Loucy (cell line): ENCODE data around the gene ZNF784.
A peak's percentile ranks its signal among the peaks of the same experiment; 100 is the strongest.

ENCODE experiments used
- H2AFZ ChIP-seq: fragments of 200-600 bp; sonication (generic); 2 replicates; pipeline ENCODE4 v1.6.0; 2016; ENCODE audit warnings: antibody characterized with exemption, mild to moderate bottlenecking, low read length, moderate library complexity
- H3F3A ChIP-seq: fragments of 200-600 bp; 2 replicates; pipeline ENCODE4 v1.6.0; 2016; ENCODE audit warnings: antibody characterized with exemption, low read depth, mild to moderate bottlenecking
- H3K27me3 ChIP-seq: fragments of 200-600 bp; sonication (generic); 2 replicates; pipeline ENCODE4 v1.6.1; 2014; ENCODE audit warnings: low read length, mild to moderate bottlenecking; ENCODE audit not compliant: insufficient read depth, poor library complexity, severe bottlenecking
- H3K36me3 ChIP-seq: fragments of 200-600 bp; sonication (generic); 2 replicates; pipeline ENCODE4 v1.6.1; 2016; ENCODE audit warnings: low read length; ENCODE audit not compliant: insufficient read depth
- H3K4me1 ChIP-seq: fragments of 200-600 bp; sonication (generic); 2 replicates; pipeline ENCODE4 v1.5.1; 2014; ENCODE audit warnings: low read length, mild to moderate bottlenecking; ENCODE audit not compliant: insufficient read depth, poor library complexity, severe bottlenecking
- H3K4me2 ChIP-seq: fragments of 200-600 bp; sonication (generic); 2 replicates; pipeline ENCODE4 v1.6.0; 2014; ENCODE audit warnings: antibody characterized with exemption, low read length, low read depth, mild to moderate bottlenecking; ENCODE audit not compliant: poor library complexity, severe bottlenecking
- H3K4me3 ChIP-seq: fragments of 200-600 bp; sonication (generic); 2 replicates; pipeline ENCODE4 v1.5.1; 2014; ENCODE audit warnings: low read length, mild to moderate bottlenecking, mixed read lengths; ENCODE audit not compliant: poor library complexity, severe bottlenecking
- H3K79me2 ChIP-seq: fragments of 200-600 bp; sonication (generic); 2 replicates; pipeline ENCODE4 v1.6.1; 2014; ENCODE audit warnings: low read length; ENCODE audit not compliant: insufficient read depth
- H3K9ac ChIP-seq: fragments of 200-600 bp; sonication (generic); 2 replicates; pipeline ENCODE4 v1.6.0; 2014; ENCODE audit warnings: mild to moderate bottlenecking, low read depth, low read length, moderate library complexity; ENCODE audit not compliant: poor library complexity, severe bottlenecking
- H3K9me2 ChIP-seq: fragments of 200-600 bp; sonication (generic); replicated peaks from 2 replicates; pipeline ENCODE4 v1.6.1; 2016; ENCODE audit warnings: low read depth, low read length, mixed read lengths
- H3K9me3 ChIP-seq: fragments of 200-600 bp; sonication (generic); 2 replicates; pipeline ENCODE4 v1.6.1; 2014; ENCODE audit warnings: mild to moderate bottlenecking, antibody characterized with exemption, low read length, low read depth; ENCODE audit not compliant: insufficient read depth
- H4K20me1 ChIP-seq: fragments of 200-600 bp; sonication (generic); 2 replicates; pipeline ENCODE4 v1.6.0; 2014; ENCODE audit warnings: antibody characterized with exemption, low read length, mild to moderate bottlenecking; ENCODE audit not compliant: insufficient read depth, poor library complexity, severe bottlenecking
- CTCF ChIP-seq: fragments of 200-600 bp; sonication (generic); conservative IDR thresholded peaks from 2 replicates; pipeline ENCODE4 v1.5.1; 2014; ENCODE audit warnings: mild to moderate bottlenecking, antibody characterized with exemption, low read length
- EZH2phosphoT487 ChIP-seq: fragments of 200-600 bp; IDR thresholded peaks from 2 replicates; pipeline ENCODE4 v1.6.1; 2018; ENCODE audit warnings: antibody characterized with exemption, mild to moderate bottlenecking, moderate library complexity, borderline replicate concordance

The ZNF784 gene

GRCh38 chr19:55654868-55655647 lies 30.7 kb upstream of the ZNF784 start, which contains the start of gene U2AF2:
TSS of gene U2AF2 (plus strand) at chr19:55655035. CDS start at chr19:55655105, 70 bp downstream.
- H3K9me3 ChIP-seq: no peaks in the 10 kb centered on the region
- no peaks in the 10 kb centered on the region for H3F3A ChIP-seq
- H3K36me3 ChIP-seq: peaks cover 10% of the 10 kb centered on the region; the same call in 1 of the 2 replicates
- H3K4me2 ChIP-seq: peak within 1 kb of the TSS; percentile 94
- H3K9me2 ChIP-seq: no peaks in the 10 kb centered on the region
- H2AFZ ChIP-seq: peak within 1 kb of the TSS; percentile 79
- peaks cover 33% of the 10 kb centered on the region for H3K4me1 ChIP-seq
- H4K20me1 ChIP-seq: peaks cover 46% of the 10 kb centered on the region
- peaks cover 51% of the 10 kb centered on the region for H3K79me2 ChIP-seq
- TF ChIP-seq EZH2phosphoT487: no peak
- TF ChIP-seq CTCF: no peak
- H3K9ac ChIP-seq: peak within 1 kb of the TSS; percentile 95
- peaks cover 4% of the 10 kb centered on the region for H3K27me3 ChIP-seq
- peak within 1 kb of the TSS; percentile 87 for H3K4me3 ChIP-seq

GRCh38 chr19:55654323-55654867 lies 30.0 kb upstream of the ZNF784 start:
- H3K27me3 ChIP-seq: peaks cover 4% of the 10 kb centered on the region
- H3K9me2 ChIP-seq: no peaks in the 10 kb centered on the region
- H3K79me2 ChIP-seq: peaks cover 44% of the 10 kb centered on the region
- peak overlapping the region; percentile 95 for H3K9ac ChIP-seq
- peak overlapping the region; percentile 79 for H2AFZ ChIP-seq
- peak overlapping the region; percentile 59 for H3K4me2 ChIP-seq
- no peaks in the 10 kb centered on the region for H3K9me3 ChIP-seq
- peak overlapping the region; percentile 87 for H3K4me3 ChIP-seq
- H3K4me1 ChIP-seq: peaks cover 31% of the 10 kb centered on the region
- peaks cover 3% of the 10 kb centered on the region; the same call in 1 of the 2 replicates for H3K36me3 ChIP-seq
- TF ChIP-seq CTCF: no peak
- H4K20me1 ChIP-seq: peaks cover 40% of the 10 kb centered on the region
- no peaks in the 10 kb centered on the region for H3F3A ChIP-seq

- H3K4me1 ChIP-seq: peaks cover 25% of the 10 kb centered on the region
- peak overlapping the region; percentile 79 for H2AFZ ChIP-seq
These were observed 29.4 kb upstream of the ZNF784 start for GRCh38 chr19:55653651-55654322.

More at GRCh38 chr19:55653651-55654322, 29.4 kb upstream of the ZNF784 start:
- Histone ChIP-seq H3K36me3 (no peaks in the 10 kb centered on the region), H3K4me3 (peak overlapping the region; percentile 87), H3K9me3 (no peaks in the 10 kb centered on the region), H3K4me2 (peak overlapping the region; percentile 59), H4K20me1 (peaks cover 34% of the 10 kb centered on the region), H3K9ac (peak overlapping the region; percentile 95), H3K27me3 (peaks cover 4% of the 10 kb centered on the region), H3K9me2 (no peaks in the 10 kb centered on the region), H3K79me2 (peaks cover 41% of the 10 kb centered on the region), H3F3A (no peaks in the 10 kb centered on the region)
- no peak for TF ChIP-seq EZH2phosphoT487
- peak; percentile 98 for TF ChIP-seq CTCF
